GM19395 (cell line): ENCODE results near the gene CD40.

Experiments used
- ATAC-seq: cut with Tn5 transposase; IDR thresholded peaks from one replicate; pipeline ENCODE4 v1.9.1; 2021; ENCODE audit warnings: mild to moderate bottlenecking, moderate library complexity; ENCODE audit not compliant: unreplicated experiment

CD40 gene

DNA sequence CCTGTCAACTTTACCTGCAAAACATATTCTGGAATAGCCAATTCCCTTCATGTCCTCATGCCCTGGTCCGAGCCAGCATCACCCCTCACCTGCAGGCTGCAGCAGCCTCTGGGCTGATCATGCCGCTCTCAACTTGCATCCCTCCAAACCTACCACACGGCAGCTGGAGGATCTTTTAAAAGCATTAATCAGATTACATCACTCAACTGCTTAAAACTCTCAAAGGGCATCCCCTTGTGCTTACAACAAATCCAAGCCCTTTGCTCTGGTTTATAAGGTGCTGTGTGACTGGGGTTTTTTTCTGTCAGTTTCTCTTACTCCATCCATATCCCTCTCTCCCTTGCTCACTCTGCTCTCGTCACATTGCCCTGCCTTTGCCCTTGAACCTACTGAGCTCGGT, 24.0 kb downstream of the CD40 start:
- no peak for ATAC-seq

DNA sequence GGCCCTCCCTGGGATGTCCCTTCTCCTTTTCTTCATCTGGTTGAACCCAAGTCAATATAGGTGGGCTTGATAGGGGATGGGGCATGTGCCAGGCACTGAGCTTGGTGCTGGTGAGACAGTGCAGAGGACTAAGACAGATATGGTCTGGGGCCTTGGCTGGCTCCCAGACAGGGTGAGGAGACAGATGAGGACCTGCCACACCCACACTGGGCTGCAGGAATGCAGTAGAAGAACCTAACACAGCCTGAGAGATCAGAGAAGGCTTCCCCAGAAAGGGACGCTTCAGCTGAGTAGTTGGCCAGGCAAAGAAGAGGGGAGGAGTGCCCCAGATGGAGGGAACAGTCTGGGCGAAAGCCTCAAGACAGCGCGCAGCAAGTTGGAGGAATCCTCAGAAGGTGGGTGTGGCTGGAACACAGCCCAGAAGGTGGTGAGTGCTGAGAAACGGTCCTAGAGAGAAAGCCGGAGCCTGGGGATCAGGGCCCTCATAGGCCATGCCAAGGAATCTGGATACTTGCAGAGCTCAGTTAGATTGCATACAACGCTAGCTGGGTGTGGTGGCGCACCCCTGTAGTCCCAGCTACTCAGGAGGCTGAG, 26.4 kb downstream of the CD40 start:
- no peak for ATAC-seq

DNA sequence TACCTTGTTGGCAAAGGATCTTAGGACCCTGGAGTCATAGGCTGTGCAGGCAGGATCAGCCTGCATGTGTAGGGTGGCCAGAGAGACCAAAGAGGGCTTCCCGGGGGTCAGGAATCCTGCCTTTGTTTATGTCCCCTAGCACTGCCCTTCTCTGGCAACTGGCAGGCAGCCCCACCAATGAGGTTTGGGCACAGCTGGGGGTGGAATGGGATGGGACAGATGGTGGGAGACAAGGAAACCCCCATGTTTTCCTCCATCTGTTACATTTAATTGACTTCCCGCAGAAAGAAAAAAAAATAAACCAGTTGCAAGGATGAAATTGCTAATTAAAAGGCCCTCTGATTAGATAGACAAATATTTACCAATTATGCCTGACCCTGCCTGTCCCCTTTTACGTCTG, 27.6 kb downstream of the CD40 start:
- no peak for ATAC-seq

DNA sequence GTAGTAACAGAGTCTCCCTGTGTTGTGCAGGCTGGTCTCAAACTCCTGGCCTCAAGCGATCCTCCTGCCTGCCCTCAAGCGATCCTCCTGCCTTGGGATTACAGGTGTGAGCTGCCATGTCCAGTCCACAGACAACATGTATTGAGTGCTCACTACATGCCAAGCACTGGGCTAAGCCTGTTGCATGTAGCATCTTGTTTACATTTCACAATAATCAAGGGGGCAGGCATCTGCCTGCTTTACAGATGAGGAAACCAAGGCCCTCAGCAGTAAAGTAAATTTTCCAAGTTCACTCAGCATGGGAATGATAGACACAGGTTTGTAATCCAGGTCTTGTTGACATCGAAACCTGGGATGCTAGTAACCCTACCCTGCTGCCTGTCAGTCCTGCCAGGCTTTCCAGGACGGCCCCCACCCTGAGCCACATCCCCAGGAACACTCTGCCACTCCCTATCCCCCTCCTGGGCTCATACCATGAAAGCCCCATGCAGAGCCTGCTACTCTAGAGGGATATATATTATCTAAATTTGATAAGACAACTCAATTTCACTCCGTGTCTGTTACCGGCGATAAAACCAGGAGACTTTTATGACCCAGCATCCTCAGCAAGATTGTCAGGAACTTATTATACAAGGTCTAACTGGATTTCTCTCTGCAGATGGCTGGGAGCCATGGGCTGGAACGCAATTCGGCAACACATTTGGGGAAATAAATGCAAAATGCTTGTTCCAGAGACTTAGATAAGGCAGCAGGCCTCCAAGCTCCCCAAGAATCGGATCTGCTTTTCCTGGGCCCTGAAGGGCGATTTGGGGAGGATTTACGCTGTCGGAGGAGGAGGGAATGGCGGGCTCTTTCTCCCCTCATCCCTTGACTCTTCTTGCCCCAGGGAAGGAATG, 30.4 kb downstream of the CD40 start:
- no peak for ATAC-seq

DNA sequence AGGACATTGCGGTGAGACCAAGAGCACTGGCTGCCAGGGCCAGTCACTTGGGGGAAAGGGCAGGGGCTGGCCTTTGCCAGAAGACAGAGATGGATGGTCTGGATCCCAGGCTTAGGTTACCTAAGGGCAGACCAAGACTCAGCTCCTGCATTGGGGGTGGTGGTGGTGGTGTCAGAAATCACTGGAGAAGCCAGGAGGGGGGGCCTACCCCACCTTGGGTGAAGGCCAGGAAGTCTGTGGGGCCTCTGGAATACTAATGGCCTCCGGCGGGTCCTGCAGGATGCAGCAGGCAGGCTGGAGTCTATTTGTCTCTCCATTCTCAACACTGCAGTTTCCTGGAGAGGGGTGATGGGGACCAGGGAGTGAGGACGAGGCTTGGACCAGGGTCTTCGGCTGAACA, 32.8 kb downstream of the CD40 start:
- ATAC-seq = no peak

DNA sequence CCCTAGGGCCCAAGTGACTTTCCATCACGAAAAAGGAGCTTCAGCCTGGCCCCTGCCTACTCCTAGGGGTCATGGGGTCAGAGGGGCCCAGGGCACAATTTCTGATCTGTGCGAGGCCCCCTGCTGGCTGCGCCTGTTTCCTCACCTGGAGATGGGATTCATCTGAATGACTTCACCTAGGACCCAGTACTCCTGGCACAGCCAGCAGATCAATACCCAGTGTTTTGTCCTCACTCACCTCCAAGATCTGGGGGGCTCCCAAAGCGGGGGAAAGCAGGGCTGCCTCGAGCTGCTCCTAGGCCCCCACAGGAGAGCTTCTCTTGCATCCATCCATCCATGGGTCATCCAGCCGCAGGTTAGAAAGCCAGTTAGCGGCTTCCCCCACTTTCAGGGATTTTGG, 33.8 kb downstream of the CD40 start:
- ATAC-seq = no peak

DNA sequence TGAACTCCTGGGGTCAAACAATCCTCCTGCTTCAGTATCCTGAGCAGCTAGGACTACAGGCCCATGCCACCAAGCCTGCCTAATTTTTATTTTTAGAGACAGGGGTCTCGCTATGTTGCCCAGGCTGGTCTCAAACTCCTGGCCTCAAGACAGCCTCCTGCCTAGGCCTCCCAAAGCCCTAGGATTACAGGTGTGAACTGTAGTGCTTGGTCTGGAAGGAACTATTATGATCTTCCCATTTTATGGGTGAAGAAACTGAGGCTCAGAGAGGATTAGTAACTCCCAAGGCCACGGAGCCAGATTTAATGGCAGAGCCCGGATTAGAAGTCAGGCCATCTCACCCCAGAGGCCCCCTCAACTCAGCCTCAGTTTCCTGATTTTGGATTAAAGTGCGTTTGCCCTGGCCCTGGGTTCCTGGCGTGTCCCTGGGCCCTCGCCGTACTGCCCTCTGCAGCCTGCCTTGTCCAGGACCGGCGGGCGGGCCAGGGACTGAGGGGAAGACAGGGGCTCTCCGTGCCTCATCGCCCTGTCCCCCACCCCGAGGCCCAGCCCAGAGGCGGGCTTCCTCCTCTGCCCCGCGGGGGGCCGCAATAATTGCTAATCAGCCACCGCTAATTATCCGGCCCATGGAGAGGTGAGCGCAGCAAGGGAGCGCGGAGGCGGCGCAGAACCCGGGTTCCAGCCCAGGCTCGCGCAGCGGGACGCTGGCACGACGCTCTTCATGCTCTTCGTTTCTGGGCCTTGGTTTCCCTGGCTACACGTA, 34.9 kb downstream of the CD40 start:
- ATAC-seq = no peak

DNA sequence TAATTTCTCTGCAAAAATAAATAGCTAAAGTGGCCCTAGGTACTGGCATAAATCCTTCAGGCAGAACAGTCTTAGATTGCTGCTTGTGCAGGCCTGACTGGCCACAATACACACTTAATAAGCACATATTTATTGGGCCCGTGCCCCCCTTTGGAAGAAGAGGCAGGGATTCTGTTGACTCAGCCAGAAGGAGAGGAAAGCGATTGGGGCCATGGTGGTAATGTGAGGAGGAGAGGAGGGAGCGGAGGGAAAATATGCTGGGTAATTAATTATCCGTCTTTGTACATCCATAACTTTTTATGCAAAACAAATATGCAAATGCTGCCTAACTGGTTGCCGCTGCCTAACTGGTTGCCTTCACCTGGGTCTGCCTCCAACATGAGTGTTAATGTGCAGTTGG, 36.2 kb downstream of the CD40 start:
- ATAC-seq = no peak

DNA sequence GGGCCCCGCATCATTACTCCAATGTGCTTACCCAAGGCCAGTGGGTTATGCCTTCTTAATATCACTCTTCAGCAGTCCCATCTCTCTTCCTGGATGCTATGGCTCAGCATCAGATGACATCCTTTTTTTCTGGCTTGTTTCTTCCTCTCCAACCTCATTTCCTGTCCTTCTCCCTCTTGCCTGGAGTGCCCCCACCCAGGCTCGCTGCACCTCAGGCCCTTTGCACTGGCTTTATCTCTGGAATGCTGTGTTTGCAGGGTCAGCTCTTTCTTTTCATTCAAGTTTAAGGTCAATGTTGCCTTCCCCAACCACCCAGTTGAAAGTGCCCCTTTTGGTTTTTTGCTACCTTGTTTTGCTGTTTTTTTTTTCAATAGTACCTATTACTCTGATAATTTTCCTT, 36.7 kb downstream of the CD40 start:
- ATAC-seq = no peak

DNA sequence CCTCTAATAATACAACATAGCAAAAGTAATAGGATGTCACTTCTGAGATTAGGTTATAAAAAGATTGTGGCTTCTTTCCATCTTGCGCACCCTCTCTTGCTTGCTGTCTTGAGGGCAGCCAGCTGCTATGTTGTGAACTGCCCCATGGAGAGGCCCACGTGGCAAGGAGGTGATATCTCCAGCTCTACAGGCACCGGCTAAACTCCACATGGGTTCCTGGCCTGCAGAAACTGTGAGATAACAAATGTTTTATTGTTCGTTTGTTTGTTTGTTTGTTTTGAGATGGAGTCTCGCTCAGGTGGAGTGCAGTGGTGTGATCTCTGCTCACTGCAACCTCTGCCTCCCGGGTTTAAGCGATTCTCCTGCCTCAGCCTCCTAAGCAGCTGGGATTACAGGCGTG, 38.0 kb downstream of the CD40 start:
- ATAC-seq = no peak

DNA sequence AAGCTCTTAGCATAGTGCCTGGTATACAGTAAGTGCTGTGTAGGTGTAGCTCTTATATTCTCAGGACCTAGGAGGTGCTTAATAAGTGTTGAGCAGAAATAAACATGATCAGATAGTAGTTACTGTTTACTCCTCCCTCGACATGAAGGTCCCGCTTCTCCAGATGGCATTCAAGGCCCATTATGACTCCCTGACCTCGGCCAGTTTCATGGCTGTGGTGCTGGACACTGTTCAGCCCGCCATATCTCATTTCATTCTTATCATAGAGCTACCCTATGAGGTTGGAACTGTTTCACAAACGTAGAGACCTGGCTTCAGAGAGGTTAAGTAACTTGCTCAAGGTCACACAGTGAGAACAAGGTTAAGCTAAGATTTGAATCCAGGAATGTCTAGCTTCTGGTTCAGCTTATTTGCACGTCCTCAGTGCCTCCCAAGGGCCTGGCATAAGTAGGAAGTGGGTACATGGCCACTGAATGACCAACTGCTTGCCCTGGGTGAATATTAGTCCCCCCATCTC, 39.0 kb downstream of the CD40 start:
- ATAC-seq = no peak

DNA sequence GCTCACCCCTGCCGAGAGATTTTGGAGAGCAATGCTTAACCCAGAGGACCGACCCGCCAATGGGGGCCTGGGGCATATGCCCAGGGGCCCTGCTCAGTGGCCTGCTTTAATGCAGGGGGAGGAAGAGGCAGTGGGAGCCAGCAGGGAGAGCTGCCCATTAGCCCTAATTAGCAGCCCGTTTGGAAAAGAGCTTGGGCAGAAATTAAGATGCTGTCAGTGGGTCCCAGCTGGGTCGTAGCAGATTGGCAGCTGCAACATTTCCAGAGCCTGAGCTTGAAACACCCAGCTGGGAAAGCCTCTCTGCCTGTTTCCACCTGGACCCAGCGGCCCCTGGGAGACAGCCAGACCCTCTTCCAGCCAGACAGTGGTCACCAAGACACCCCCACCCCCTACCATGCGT, 39.5 kb downstream of the CD40 start:
- no peak for ATAC-seq

DNA sequence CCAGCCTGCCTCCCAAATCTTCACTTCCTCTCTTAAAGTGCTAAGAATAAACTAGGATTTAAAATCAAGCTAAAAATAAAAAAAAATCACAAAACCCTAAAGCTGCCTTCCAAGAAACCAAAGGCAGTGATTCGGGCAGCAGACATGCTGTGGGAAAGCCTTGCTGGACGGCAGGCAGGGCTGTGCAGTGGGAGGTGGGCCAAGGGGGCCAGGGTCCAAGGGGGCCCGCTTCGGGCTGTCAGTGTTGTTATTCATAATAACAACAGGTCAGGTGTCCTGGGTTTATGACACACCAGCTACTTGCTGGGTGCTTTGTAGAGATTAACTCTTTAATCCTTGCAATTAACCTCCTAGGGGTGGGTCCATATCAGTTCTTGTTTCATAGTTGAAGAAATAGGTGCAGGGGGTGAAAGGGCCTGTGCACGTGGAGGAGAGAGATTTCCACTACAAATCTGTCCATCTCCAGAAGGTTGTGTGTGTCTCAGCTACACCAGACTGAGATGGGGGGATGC, 40.4 kb downstream of the CD40 start:
- no peak for ATAC-seq

DNA sequence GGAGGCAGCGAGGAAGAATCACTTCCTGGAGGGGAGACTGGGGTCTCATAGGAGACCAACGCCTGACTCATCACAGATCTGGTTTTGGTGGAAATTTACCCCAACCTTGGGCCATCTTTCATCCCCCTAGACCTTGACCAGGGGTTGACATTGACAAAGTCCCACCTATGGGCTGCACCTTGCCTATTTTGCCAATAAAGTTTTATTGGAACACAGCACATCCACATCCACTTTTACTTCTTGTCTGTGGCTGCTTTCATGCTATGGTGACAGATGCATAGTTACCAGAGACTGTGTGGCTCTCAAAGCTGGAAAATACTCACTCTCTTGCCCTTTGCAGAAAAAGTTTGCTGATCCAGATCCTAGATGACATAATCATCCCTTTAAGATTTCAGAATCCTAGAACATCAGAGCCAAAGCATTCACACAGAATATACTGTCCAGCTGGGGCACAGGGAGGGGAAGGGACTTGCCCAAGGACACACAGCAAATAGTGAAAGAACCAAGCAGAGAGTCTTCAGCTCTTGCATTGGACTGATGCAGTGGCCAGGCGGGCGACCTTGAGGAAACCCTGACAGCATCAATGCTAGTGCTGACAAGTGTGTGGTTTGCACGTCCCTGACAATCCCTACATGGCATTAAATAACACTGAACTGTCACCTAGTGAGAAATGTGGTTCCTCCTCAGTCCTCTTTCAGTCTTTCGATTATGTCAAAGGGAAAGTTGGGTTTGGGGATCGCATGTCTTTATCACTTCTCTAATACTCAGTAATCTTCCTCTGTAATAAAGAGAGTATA, 41.2 kb downstream of the CD40 start:
- no peak for ATAC-seq

DNA sequence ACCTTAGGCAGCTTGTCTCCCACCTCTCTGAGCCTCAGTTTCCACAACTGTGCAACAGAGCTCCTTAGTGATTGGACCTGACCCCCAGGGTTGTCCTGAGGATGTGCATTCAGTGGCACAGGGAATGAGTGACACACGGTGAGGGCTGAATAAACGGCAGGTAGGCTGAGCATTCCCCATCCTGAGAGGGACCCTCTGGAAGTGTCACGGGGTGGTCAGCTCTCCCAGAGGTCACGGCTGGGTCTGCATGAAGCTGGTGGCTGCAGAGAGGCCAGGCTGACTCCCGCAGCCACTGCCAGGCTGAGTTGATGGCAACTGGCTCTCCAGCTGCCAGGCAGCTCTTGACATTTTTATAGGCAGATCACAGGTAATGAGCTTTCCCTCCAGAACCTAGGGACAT, 42.5 kb downstream of the CD40 start:
- no peak for ATAC-seq

DNA sequence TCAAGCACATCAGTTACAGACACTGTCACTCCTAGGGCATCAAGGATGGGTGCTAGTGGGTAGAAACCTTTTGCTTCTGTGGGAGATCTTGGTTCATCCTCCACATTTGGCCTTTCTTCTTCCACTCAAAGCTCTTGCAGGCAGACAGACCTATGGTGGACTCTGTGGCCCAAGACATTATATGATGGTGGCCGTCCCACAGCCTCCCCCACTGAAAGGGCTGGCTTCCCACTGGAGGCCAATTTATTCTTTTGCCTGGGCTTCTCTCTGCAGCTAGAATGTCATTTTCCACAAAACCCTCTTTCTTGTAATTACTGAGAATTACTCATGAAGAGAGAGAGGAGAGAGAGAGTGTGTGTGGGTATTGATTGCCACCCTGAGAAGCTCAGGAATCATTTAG, 43.8 kb downstream of the CD40 start:
- ATAC-seq = no peak

DNA sequence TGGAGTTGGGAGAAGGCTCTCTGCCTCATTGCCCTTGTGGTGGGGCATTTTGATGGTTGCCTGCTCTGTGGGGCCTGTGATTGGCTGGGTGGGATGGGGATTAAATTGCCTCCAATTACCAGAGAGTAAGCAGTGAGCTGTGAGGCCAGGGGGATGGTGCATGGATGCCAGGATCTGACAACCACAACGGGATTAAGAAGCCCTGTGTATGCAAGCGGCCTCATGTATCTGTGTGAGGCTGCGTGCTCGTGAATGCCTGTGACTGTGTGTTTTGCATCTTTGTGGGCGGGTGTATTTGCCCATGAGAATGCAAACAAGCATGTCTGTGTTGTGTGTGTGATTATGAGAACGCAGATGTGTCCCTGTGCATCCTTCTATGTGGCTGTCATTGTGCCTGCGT, 46.1 kb downstream of the CD40 start:
- ATAC-seq = no peak

DNA sequence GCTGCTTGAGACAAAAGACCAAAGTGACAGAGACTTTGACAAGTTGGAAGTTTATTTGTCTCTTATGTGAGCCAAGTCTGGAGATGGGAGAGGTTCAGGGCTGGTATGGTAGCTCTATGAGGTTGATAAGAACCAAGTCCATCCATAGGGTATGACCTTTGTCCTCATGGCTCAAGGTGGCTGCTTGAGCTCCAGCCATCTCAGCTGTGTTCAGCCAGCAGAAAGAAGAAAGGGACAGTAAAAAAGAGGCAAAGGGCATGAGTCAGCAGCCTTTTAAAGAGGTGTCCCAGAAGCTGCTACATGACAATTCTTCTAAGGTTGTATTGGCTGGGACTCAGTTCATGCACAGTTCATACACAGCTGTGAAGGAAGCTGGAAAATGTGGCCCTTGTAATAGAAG, 49.0 kb downstream of the CD40 start:
- no peak for ATAC-seq

DNA sequence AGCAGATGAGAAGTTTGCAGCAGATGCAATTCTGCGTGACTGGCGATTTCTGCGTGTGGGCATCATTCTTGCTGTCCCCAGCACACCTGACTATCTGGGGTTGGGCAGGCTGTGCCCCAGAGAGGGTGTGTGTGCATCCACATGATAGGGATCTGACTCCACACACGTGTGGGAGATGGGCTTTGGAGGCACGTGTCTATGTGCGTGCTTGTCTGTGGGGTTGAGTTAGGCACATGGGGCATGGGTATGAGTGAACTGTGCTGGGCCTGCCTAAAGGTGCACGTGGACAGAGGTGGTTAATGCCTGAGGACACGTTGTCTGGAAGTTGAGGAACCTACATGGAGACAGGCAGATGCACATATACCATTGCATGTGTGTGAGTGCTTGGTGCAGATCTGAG, 50.3 kb downstream of the CD40 start:
- ATAC-seq = no peak

DNA sequence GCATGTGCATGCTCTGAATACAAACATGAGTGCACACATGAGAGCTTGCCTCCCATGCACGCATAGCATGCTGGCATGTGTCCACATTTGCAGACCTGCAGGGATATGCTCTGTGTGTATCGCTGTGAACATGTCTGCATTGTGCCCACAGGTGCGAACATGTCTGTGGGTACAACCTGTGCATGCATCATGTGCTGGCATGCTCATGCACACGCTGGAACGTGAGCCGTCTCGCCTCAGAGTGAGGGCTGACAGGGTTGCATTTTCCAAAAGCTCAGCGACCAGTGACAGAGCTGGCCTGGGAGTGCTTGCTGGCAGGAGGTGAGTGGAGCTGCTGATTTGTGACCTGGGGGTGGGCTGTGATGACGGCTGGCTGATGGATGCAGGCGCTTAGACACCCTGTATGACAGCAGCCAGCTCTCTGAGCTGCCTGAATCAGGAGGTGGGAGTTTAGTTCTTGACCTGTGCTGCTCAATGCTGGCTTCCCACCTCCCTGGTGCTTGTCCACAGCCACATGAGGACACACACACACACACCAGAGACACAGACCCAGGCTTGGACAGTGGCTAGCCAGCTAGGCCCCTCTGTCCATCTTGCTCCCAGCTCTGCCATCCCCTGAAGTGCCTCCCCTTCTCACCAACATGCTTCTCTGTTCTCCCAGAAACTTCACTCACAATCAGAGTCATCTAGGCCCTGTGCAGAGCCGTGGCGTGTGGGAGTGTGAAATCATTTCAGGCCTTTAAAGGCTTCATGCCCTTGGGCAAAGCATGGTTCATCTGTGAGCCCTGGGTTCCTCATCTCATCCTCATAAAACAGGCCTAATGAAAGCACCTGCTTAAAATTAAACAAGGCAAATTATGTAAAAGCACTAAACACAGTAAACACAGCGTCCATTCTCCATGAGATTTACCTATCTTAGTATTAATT, 51.4 kb downstream of the CD40 start:
- no peak for ATAC-seq
